Right lobe of liver (tissue), 6 donors: Measurements from ENCODE around the gene COL4A1. TPM values are rescaled to one million over a fixed set of nuclear protein-coding genes. Genes with fewer than 3 reads are reported as not detected.
A peak's percentile ranks its signal among the peaks of the same experiment; 100 is the strongest.

Experiments used
- ATAC-seq, 4 donors: fragments of 200-7000 bp; cut with Tn5 transposase; one replicate each; pipeline ENCODE4 v1.9.1; 2020; ENCODE audit warnings: mild to moderate bottlenecking in 4 of 4, moderate library complexity in 4 of 4
- DNase-seq, 3 donors: peaks; one replicate each; pipeline ENCODE4 v3.0.0-alpha.2; 2020
- H3K27ac ChIP-seq, 3 donors: fragments of 200-600 bp; one replicate each; pipeline ENCODE4 v1.8.0; 2022
- H3K27me3 ChIP-seq, 2 donors: fragments of 200-600 bp; one replicate each; pipeline ENCODE4 v1.8.0; 2022
- H3K36me3 ChIP-seq, 4 donors: fragments of 200-600 bp; sonication (generic) in 1 of 4; one replicate each; pipeline versions ENCODE4 v1.5.1 to v1.8.0; 2017 to 2022; ENCODE audit warnings: control low read depth in 1 of 4
- H3K4me1 ChIP-seq, 4 donors: fragments of 200-600 bp; sonication (generic) in 1 of 4; one replicate each; pipeline versions ENCODE4 v1.5.1 to v1.8.0; 2017 to 2022; ENCODE audit warnings: control low read depth in 1 of 4
- H3K4me3 ChIP-seq, 3 donors: fragments of 200-600 bp; one replicate each; pipeline ENCODE4 v1.8.0; 2022
- H3K9me3 ChIP-seq, 4 donors: fragments of 200-600 bp; sonication (generic) in 1 of 4; one replicate each; pipeline versions ENCODE4 v1.5.1 to v1.8.0; 2017 to 2022; ENCODE audit warnings: control low read depth in 1 of 4
- CTCF ChIP-seq, 4 donors: fragments of 200-600 bp in 3 of 4; fragments of 450-650 bp in 1 of 4; IDR thresholded peaks; one replicate each; pipeline versions ENCODE4 v1.5.1 to v1.8.0; 2016 to 2022; ENCODE audit warnings: antibody characterized with exemption in 4 of 4, mild to moderate bottlenecking in 2 of 4
- POLR2A ChIP-seq: fragments of 450-650 bp; IDR thresholded peaks from one replicate; pipeline ENCODE4 v1.6.1; 2017; ENCODE audit warnings: antibody characterized with exemption, mild to moderate bottlenecking
- WGBS: methylation state at CpG from one replicate; pipeline ENCODE4 v1.1.6; 2018; ENCODE audit warnings: low coverage, low lambda C conversion rate; ENCODE audit not compliant: insufficient coverage; ENCODE audit errors: missing lambda C conversion rate; 5-methylcytosine and 5-hydroxymethylcytosine counted together
- intact Hi-C, 2 donors: fragments of 100-400 bp; cut with DNase I; formaldehyde crosslinking; loops; one replicate each; pipeline versions ENCODE4 v1.11.2 to v1.14.1; 2022
- total RNA-seq, 6 experiments: library from RNA; depleted of rRNA in 2 of 6; stranded (reverse); fragments of >200 nt in 2 of 6; fragmentation: NEBNext Ultra II Directional in 3 of 6; extraction: Animal tissue kit (Norgen Biotek cat#: 25700) in 3 of 6; gene quantifications; one replicate each; pipeline versions ENCODE4 v1.1.0 to v1.2.4, GENCODE V29; 2016 to 2023
- donor health status: DM: no; HTN: yes; CAD: no.
- donor health status: DM: no; HTN: no; CAD: no.
- donor health status: DM: no; HTN: no; CAD: no.
- donor health status: DM: no; HTN: yes; CAD: no.
- donor health status: DM: no; HTN: yes; CAD: no.

COL4A1 gene
- total RNA-seq, 6 experiments from 2014 or later, result 8.0 to 89.8 (median 41.1) TPM

DNA sequence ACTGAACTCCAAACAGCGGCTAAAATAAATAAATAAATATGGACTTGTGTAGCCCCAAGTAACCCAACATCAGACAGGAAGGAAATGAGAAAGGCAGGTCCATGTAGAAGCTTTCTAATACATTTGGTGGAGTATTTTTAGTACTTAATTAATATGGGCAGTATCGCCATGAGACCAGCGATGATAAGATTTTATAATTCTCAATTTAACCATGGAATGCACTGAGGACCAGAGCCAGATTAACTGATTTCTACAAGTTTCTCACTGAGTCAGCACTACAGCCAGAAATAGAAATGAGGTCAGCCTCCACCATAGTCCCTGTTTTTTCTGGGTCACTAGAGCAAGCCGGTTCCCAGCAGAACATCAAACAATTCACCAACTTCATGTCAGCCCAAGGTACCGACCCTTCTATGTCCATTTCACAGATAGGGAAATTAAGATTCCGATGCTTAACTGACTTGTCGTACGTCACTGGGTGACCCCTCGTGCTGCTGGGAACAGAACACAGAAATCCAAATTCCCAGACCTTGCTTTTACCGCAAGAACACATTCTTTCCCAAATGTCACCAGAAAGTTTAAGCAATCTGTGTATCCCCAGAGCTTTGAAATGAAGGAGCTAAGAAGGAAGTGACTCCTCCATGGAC is 90.4 kb downstream of the COL4A1 start:
- Histone ChIP-seq H3K9me3 (no peaks in the 10 kb centered on the region), H3K36me3 (no peaks in the 10 kb centered on the region), H3K4me3 (no peak overlapping the region), H3K27me3 (no peaks in the 10 kb centered on the region), H3K27ac (peak overlapping the region in 1 of 3 donors; percentile 13), H3K4me1 (no peaks in the 10 kb centered on the region)
- DNase-seq (no peak), ATAC-seq (peak in 3 of 4 donors; percentile 32 to 45 (median 38))
- intact Hi-C loops, result no loop called here
- 49% methylated on average over 10 of the region's 10 CpGs for WGBS
- TF ChIP-seq CTCF (IDR thresholded peaks at IDR 0.05), result no peak
- TF ChIP-seq POLR2A, result no peak

GRCh38 chr13:110216006-110216397 is 91.0 kb downstream of the COL4A1 start:
- whole genome bisulfite sequencing, result 100% methylated on average over 1 of the region's 4 CpGs
- no peak for ATAC-seq
- DNase-seq, result no peak
- no peaks in the 10 kb centered on the region for H3K4me1 ChIP-seq
- intact Hi-C loops, result no loop called here
- H3K9me3 ChIP-seq, result no peaks in the 10 kb centered on the region
- H3K36me3 ChIP-seq, result no peaks in the 10 kb centered on the region
- H3K27me3 ChIP-seq, result no peaks in the 10 kb centered on the region
- no peak overlapping the region for H3K4me3 ChIP-seq
- no peak overlapping the region for H3K27ac ChIP-seq
- TF ChIP-seq CTCF (IDR thresholded peaks at IDR 0.05) (no peak), POLR2A (no peak)

DNA sequence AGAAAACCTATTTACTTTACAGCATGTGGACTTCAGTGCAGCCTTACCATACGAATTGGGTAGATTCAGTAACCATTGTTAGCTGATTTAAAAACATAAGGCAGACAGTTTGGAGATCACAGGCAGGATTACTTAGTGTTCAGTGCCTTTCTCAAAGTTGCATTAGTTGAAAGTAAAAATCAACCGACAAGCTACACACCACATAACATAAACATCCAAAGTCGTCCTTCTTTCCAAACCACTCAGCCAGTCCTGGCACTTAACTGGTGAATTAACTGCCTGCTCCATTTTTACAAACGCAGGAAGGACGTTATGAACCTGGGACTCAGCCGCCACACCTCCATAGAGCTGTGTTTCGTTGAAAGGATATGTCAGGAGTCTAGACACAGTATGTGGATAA is 91.4 kb downstream of the COL4A1 start:
- no peak overlapping the region for H3K4me3 ChIP-seq
- 68% methylated on average over 7 of the region's 7 CpGs for WGBS
- no peak for ATAC-seq
- H3K27me3 ChIP-seq, result no peaks in the 10 kb centered on the region
- H3K36me3 ChIP-seq, result no peaks in the 10 kb centered on the region
- no peak overlapping the region for H3K27ac ChIP-seq
- intact Hi-C loops, result no loop called here
- TF ChIP-seq POLR2A (no peak), CTCF (IDR thresholded peaks at IDR 0.05) (no peak)
- no peaks in the 10 kb centered on the region for H3K9me3 ChIP-seq
- no peak for DNase-seq
- H3K4me1 ChIP-seq, result no peaks in the 10 kb centered on the region

DNA sequence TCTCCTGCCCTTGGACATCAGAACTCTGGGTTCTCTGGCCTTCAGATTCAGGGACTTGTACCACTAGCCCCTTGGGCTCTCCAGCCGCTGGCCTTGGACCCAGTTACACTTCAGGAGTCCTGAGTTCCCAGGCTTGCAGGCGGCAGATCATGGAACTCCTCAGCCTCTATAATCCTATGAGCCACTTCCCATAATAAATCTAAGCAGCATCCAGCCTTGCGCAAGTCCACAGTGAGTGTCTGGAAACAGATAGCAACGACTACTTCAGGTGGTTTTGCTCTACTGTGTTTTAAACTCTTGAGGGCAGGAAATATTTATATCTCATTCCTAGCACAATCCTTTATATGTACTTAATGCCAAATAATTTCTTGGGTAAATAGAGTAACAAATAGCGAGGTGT is 92.3 kb downstream of the COL4A1 start:
- WGBS, result 78% methylated on average over 5 of the region's 5 CpGs
- H3K36me3 ChIP-seq, result no peaks in the 10 kb centered on the region
- no peak overlapping the region for H3K4me3 ChIP-seq
- intact Hi-C loops, result no loop called here
- no peak for TF ChIP-seq CTCF (IDR thresholded peaks at IDR 0.05)
- no peak for TF ChIP-seq POLR2A
- no peak overlapping the region for H3K27ac ChIP-seq
- H3K9me3 ChIP-seq, result no peaks in the 10 kb centered on the region
- DNase-seq (no peak), ATAC-seq (no peak)
- H3K27me3 ChIP-seq, result no peaks in the 10 kb centered on the region
- H3K4me1 ChIP-seq, result no peaks in the 10 kb centered on the region
